ENCODE results near the gene MGAT5.

Gene MGAT5

DNA sequence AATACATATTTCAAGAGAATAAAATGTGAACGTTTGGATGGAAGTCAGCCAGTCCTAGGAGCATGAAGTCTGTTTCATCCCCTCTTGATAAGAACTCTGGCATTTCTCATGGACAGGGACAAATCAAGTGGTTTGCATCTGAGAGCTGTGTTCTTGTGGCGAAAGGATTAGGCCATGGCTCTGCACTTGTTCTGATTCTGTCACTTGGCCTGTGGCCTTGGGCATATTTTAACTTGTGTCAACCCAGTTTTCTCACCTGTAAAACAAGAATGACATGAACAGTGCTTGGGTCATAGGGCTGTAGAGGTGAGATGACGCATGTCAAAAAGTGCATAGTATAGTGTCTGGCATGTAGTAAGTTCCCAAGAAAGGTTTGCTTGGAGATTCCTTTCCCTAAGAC lies 125.8 kb downstream of the MGAT5 start:
- TF ChIP-seq PPARA (CRISPR knock-in tag; IDR thresholded peaks at IDR 0.05; ENCODE audit: borderline replicate concordance) (no peak), SNAI2 (CRISPR knock-in tag; IDR thresholded peaks at IDR 0.05) (no peak), ZC3H10 (CRISPR knock-in tag; IDR thresholded peaks at IDR 0.05) (no peak), ZNF8 (CRISPR knock-in tag; IDR thresholded peaks at IDR 0.05) (no peak), CSDC2 (CRISPR knock-in tag; IDR thresholded peaks at IDR 0.05) (no peak), ZFP3 (CRISPR knock-in tag; IDR thresholded peaks at IDR 0.05) (no peak), TCF4 (CRISPR knock-in tag; IDR thresholded peaks at IDR 0.05; ENCODE audit: borderline replicate concordance) (no peak), ZNF565 (CRISPR knock-in tag; conservative IDR thresholded peaks at IDR 0.05; ENCODE audit: low read depth) (no peak), ZNF70 (CRISPR knock-in tag; IDR thresholded peaks at IDR 0.05) (no peak), GLIS3 (CRISPR knock-in tag; IDR thresholded peaks at IDR 0.05) (no peak), ARNTL (CRISPR knock-in tag; IDR thresholded peaks at IDR 0.05; ENCODE audit: borderline replicate concordance, low read depth) (no peak), ISL1 (CRISPR knock-in tag; IDR thresholded peaks at IDR 0.05) (no peak), ESRRG (CRISPR knock-in tag; IDR thresholded peaks at IDR 0.05) (no peak), OSR1 (CRISPR knock-in tag; IDR thresholded peaks at IDR 0.05) (no peak)
- TF ChIP-seq, protein P1, sequence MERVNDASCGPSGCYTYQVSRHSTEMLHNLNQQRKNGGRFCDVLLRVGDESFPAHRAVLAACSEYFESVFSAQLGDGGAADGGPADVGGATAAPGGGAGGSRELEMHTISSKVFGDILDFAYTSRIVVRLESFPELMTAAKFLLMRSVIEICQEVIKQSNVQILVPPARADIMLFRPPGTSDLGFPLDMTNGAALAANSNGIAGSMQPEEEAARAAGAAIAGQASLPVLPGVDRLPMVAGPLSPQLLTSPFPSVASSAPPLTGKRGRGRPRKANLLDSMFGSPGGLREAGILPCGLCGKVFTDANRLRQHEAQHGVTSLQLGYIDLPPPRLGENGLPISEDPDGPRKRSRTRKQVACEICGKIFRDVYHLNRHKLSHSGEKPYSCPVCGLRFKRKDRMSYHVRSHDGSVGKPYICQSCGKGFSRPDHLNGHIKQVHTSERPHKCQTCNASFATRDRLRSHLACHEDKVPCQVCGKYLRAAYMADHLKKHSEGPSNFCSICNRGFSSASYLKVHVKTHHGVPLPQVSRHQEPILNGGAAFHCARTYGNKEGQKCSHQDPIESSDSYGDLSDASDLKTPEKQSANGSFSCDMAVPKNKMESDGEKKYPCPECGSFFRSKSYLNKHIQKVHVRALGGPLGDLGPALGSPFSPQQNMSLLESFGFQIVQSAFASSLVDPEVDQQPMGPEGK (CRISPR knock-in tag; IDR thresholded peaks at IDR 0.05; ENCODE audit: borderline replicate concordance), result no peak
- TF ChIP-seq, protein P2, sequence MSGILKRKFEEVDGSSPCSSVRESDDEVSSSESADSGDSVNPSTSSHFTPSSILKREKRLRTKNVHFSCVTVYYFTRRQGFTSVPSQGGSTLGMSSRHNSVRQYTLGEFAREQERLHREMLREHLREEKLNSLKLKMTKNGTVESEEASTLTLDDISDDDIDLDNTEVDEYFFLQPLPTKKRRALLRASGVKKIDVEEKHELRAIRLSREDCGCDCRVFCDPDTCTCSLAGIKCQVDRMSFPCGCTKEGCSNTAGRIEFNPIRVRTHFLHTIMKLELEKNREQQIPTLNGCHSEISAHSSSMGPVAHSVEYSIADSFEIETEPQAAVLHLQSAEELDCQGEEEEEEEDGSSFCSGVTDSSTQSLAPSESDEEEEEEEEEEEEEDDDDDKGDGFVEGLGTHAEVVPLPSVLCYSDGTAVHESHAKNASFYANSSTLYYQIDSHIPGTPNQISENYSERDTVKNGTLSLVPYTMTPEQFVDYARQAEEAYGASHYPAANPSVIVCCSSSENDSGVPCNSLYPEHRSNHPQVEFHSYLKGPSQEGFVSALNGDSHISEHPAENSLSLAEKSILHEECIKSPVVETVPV (CRISPR knock-in tag; IDR thresholded peaks at IDR 0.05), result no peak
- TF ChIP-seq, protein P3, sequence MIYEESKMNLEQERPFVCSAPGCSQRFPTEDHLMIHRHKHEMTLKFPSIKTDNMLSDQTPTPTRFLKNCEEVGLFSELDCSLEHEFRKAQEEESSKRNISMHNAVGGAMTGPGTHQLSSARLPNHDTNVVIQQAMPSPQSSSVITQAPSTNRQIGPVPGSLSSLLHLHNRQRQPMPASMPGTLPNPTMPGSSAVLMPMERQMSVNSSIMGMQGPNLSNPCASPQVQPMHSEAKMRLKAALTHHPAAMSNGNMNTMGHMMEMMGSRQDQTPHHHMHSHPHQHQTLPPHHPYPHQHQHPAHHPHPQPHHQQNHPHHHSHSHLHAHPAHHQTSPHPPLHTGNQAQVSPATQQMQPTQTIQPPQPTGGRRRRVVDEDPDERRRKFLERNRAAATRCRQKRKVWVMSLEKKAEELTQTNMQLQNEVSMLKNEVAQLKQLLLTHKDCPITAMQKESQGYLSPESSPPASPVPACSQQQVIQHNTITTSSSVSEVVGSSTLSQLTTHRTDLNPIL (CRISPR knock-in tag; IDR thresholded peaks at IDR 0.05; ENCODE audit: low read depth), result no peak
- TF ChIP-seq, protein P4, sequence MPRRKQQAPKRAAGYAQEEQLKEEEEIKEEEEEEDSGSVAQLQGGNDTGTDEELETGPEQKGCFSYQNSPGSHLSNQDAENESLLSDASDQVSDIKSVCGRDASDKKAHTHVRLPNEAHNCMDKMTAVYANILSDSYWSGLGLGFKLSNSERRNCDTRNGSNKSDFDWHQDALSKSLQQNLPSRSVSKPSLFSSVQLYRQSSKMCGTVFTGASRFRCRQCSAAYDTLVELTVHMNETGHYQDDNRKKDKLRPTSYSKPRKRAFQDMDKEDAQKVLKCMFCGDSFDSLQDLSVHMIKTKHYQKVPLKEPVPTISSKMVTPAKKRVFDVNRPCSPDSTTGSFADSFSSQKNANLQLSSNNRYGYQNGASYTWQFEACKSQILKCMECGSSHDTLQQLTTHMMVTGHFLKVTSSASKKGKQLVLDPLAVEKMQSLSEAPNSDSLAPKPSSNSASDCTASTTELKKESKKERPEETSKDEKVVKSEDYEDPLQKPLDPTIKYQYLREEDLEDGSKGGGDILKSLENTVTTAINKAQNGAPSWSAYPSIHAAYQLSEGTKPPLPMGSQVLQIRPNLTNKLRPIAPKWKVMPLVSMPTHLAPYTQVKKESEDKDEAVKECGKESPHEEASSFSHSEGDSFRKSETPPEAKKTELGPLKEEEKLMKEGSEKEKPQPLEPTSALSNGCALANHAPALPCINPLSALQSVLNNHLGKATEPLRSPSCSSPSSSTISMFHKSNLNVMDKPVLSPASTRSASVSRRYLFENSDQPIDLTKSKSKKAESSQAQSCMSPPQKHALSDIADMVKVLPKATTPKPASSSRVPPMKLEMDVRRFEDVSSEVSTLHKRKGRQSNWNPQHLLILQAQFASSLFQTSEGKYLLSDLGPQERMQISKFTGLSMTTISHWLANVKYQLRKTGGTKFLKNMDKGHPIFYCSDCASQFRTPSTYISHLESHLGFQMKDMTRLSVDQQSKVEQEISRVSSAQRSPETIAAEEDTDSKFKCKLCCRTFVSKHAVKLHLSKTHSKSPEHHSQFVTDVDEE (CRISPR knock-in tag; IDR thresholded peaks at IDR 0.05), result no peak
- ATAC-seq, result no peak

DNA sequence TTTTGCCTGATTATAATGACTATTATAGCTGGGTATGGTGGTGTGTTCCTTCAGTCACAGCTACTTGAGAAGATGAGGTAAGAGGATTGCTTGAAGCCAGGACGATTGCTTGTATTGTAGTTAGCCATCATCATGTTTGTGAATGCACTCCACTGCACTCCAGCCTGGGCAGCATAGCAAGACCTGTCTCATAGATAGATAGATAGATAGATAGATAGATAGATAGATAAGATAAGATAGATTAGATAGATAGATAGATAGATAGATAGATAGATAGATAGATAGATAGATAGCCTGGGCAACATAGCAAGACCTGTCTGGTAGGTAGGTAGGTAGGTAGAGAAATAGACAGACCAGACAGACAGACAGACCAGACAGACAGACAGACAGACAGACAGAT lies 127.3 kb downstream of the MGAT5 start:
- TF ChIP-seq CSDC2 (CRISPR knock-in tag; IDR thresholded peaks at IDR 0.05) (no peak), SNAI2 (CRISPR knock-in tag; IDR thresholded peaks at IDR 0.05) (no peak), ZC3H10 (CRISPR knock-in tag; IDR thresholded peaks at IDR 0.05) (no peak), TOX (CRISPR knock-in tag; IDR thresholded peaks at IDR 0.05; ENCODE audit: borderline replicate concordance) (no peak), ZNF70 (CRISPR knock-in tag; IDR thresholded peaks at IDR 0.05) (no peak), ZFP30 (CRISPR knock-in tag; IDR thresholded peaks at IDR 0.05) (no peak), ZFP3 (CRISPR knock-in tag; IDR thresholded peaks at IDR 0.05) (no peak), ZNF8 (CRISPR knock-in tag; IDR thresholded peaks at IDR 0.05) (no peak)
- TF ChIP-seq, protein P5, sequence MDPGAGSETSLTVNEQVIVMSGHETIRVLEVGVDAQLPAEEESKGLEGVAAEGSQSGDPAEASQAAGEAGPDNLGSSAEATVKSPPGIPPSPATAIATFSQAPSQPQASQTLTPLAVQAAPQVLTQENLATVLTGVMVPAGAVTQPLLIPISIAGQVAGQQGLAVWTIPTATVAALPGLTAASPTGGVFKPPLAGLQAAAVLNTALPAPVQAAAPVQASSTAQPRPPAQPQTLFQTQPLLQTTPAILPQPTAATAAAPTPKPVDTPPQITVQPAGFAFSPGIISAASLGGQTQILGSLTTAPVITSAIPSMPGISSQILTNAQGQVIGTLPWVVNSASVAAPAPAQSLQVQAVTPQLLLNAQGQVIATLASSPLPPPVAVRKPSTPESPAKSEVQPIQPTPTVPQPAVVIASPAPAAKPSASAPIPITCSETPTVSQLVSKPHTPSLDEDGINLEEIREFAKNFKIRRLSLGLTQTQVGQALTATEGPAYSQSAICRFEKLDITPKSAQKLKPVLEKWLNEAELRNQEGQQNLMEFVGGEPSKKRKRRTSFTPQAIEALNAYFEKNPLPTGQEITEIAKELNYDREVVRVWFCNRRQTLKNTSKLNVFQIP (CRISPR knock-in tag; IDR thresholded peaks at IDR 0.05; ENCODE audit: borderline replicate concordance, low read depth), result no peak
- TF ChIP-seq, protein P4 (CRISPR knock-in tag; IDR thresholded peaks at IDR 0.05), result no peak
- TF ChIP-seq, protein P2 (CRISPR knock-in tag; IDR thresholded peaks at IDR 0.05), result no peak
- TF ChIP-seq, protein P3 (CRISPR knock-in tag; IDR thresholded peaks at IDR 0.05; ENCODE audit: low read depth), result no peak
- ATAC-seq, result no peak
